Ovary (tissue), 9 donors: ENCODE data around the gene NPVF. TPM values are rescaled to one million over a fixed set of nuclear protein-coding genes. Genes with fewer than 3 reads are reported as not detected.

Experiments used
- DNase-seq, 5 donors: peaks; one replicate each; pipeline ENCODE4 v3.0.0-alpha.2; 2019 to 2020
- H3K27ac ChIP-seq, 2 donors: fragments of 200-600 bp; one replicate each; pipeline versions ENCODE4 v1.5.1 to v1.8.0; 2019 to 2022
- H3K27me3 ChIP-seq: fragments of 200-600 bp; one replicate; pipeline ENCODE4 v1.8.0; 2022
- H3K36me3 ChIP-seq: fragments of 200-600 bp; sonication (generic); one replicate; pipeline ENCODE4 v1.5.1; 2019
- H3K4me1 ChIP-seq: one replicate; pipeline ENCODE4 v1.8.1; 2013; ENCODE audit warnings: mild to moderate bottlenecking, moderate library complexity; ENCODE audit not compliant: insufficient read depth
- H3K4me3 ChIP-seq: fragments of 200-600 bp; sonication (generic); one replicate; pipeline ENCODE4 v1.5.1; 2017
- H3K9me3 ChIP-seq, 2 donors: fragments of 200-600 bp in 1 of 2; sonication (generic) in 1 of 2; one replicate each; pipeline versions ENCODE4 v1.5.1 to v1.8.1; 2013 to 2019; ENCODE audit warnings: mild to moderate bottlenecking in 1 of 2, moderate library complexity in 1 of 2
- EP300 ChIP-seq: sonication (generic); formaldehyde crosslinking; IDR thresholded peaks from one replicate; pipeline ENCODE4 v1.6.1; 2017; ENCODE audit warnings: antibody characterized with exemption
- POLR2A ChIP-seq: fragments of 450-650 bp; IDR thresholded peaks from one replicate; pipeline ENCODE4 v1.6.1; 2017; ENCODE audit warnings: antibody characterized with exemption, mild to moderate bottlenecking, moderate library complexity
- WGBS, 3 donors: extraction: QIAGEN DNeasy Blood & Tissue Kit in 1 of 3; methylation state at CpG; one replicate each; pipeline versions ENCODE4 v1.1.5 to v1.1.7; 2013 to 2017; 5-methylcytosine and 5-hydroxymethylcytosine counted together
- intact Hi-C, 4 donors: fragments of 100-400 bp; cut with DNase I; formaldehyde crosslinking; loops; one replicate each; pipeline versions ENCODE4 v1.11.0 to v1.15.1; 2022 to 2023
- polyA plus RNA-seq, 2 donors: library from polyadenylated mRNA; stranded (reverse); fragments of 200-250 nt in 1 of 2; fragments of 350-450 nt in 1 of 2; fragmentation: Illumina TruSeq in 1 of 2; extraction: RNeasy Lipid Tissue Mini Kit (QIAGEN cat#74804) in 1 of 2; gene quantifications; one replicate each; pipeline ENCODE4 v1.2.3, GENCODE V29; 2013 to 2014
- total RNA-seq, 7 donors: library from RNA; depleted of rRNA in 2 of 7; stranded (reverse); fragments of >200 nt in 2 of 7; fragmentation: NEBNext Ultra II Directional in 3 of 7; extraction: Animal tissue kit (Norgen Biotek cat#: 25700) in 3 of 7; gene quantifications; one replicate each; pipeline versions ENCODE4 v1.1.0 to v1.2.4, GENCODE V29; 2016 to 2023
- TF ChIP-seq, protein P1 (sequence below), 3 donors: fragments of 450-650 bp in 2 of 3; fragments of 200-600 bp in 1 of 3; IDR thresholded peaks; one replicate each; pipeline versions ENCODE4 v1.5.1 to v1.8.0; 2016 to 2022; ENCODE audit warnings: antibody characterized with exemption in 3 of 3, mild to moderate bottlenecking in 1 of 3
- donor health status: DM: no; HTN: no; CAD: no; lungs with moderate emphysema.
- donor health status: DM: no; HTN: no; CAD: no.
- donor health status: Bipolar disorder and iron deficiency.
- donor health status: DM: yes; HTN: yes; CAD: no.
- donor health status: DM: no; HTN: no; CAD: no.
- donor health status: DM: yes; HTN: yes; CAD: no.

NPVF gene
- total and polyA plus RNA-seq, 9 donors, result not detected

DNA sequence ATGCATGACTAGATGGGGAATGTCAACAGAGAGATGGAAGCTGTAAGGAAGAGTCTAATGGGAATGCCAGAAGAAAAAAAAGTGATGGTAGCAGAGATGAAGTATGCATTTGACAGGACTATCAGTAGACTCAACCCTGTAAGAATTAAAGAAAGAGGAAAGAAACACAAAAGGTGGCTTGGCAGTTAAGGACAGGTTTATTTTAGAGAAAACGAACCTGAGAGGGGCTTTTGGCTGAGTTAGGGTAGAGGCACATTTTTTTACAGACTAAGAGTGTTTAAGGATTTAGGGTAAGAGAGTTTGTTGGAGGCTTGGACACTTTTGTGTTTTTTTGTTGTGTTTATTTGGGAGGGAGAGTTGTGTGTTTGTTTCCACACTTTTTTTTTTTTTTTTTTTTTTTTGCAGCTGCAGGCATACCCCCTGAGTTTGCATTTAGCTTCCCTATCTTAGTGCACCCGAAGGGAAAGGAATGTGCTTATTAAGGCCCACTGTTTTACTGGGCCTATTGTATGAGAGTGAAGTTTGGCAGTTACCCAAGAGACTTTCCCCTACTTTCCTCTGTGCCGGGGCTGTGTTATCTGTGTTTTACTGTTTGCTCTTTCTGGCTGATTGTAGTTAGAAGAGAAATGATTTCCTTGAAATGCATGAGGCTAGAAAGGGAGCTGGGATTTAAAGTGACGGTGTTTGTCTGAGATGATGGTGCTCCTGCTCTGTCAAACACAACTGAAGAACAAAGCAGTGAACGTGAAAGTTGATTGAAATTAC is 32.0 kb downstream of the NPVF start:
- 34 to 41% (median 36%) methylated on average over 5 of the region's 5 CpGs for WGBS, 3 donors
- H3K27ac ChIP-seq, result no peak overlapping the region

DNA sequence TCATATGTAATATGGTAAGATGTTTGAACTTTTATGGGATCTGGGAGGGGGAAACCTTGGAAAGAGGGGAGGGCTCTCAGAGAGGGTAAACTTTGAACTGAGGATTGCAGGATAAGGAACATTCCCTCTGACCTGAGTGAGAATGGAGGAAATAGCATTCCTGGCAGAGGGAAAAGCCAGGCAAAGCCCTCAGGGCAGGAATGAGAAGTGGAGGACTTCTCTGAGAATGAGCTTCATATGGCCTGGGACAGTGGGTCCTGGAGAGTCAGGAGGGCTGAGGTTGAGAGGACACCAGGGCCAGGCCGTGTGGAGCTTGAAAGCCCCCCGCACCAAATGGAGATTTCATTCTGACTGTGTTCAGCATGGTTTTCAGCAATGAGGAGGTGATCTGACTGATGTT is 34.2 kb downstream of the NPVF start:
- TF ChIP-seq EP300 (no peak), POLR2A (no peak)
- TF ChIP-seq, protein P1, sequence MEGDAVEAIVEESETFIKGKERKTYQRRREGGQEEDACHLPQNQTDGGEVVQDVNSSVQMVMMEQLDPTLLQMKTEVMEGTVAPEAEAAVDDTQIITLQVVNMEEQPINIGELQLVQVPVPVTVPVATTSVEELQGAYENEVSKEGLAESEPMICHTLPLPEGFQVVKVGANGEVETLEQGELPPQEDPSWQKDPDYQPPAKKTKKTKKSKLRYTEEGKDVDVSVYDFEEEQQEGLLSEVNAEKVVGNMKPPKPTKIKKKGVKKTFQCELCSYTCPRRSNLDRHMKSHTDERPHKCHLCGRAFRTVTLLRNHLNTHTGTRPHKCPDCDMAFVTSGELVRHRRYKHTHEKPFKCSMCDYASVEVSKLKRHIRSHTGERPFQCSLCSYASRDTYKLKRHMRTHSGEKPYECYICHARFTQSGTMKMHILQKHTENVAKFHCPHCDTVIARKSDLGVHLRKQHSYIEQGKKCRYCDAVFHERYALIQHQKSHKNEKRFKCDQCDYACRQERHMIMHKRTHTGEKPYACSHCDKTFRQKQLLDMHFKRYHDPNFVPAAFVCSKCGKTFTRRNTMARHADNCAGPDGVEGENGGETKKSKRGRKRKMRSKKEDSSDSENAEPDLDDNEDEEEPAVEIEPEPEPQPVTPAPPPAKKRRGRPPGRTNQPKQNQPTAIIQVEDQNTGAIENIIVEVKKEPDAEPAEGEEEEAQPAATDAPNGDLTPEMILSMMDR (IDR thresholded peaks at IDR 0.05), result no peak
- H3K4me3 ChIP-seq, result no peak overlapping the region
- WGBS, 3 donors, result 77 to 83% (median 80%) methylated on average over 2 of the region's 2 CpGs
- DNase-seq, result no peak
- H3K27ac ChIP-seq, result no peak overlapping the region
- no peaks in the 10 kb centered on the region for H3K9me3 ChIP-seq
- no peaks in the 10 kb centered on the region for H3K4me1 ChIP-seq
- intact Hi-C loops, result no loop called here
- no peaks in the 10 kb centered on the region for H3K36me3 ChIP-seq
- H3K27me3 ChIP-seq, result no peaks in the 10 kb centered on the region

More for the DNA sequence above, 32.0 kb downstream of the NPVF start:
- Histone ChIP-seq H3K4me3 (no peak overlapping the region), H3K9me3 (no peaks in the 10 kb centered on the region), H3K27me3 (no peaks in the 10 kb centered on the region), H3K4me1 (no peaks in the 10 kb centered on the region), H3K36me3 (no peaks in the 10 kb centered on the region)
- TF ChIP-seq EP300 (no peak), POLR2A (no peak)
- TF ChIP-seq, protein P1 (IDR thresholded peaks at IDR 0.05), result no peak
- intact Hi-C loops, result no loop called here
- DNase-seq, result no peak

DNA sequence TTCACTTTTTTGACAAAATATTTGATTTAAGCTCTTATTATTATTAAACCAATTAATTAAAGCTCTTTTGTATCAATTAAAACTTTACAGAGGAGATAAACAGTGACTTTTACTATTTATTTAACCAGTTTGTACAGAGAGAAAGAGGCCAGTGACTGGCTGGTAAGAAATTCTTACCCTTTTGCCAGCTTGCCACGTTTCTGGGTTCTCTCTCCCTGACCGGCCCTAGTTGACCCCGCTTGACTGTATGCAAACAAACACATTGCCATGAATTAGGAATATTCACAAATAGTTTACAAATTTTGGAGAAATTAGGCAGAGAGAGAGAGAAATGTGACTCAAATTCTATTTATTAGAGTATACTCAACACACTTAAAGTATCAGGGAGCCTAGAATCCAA is 36.2 kb downstream of the NPVF start:
- Histone ChIP-seq H3K27me3 (no peaks in the 10 kb centered on the region), H3K4me1 (no peaks in the 10 kb centered on the region), H3K27ac (no peak overlapping the region), H3K36me3 (no peaks in the 10 kb centered on the region), H3K9me3 (no peaks in the 10 kb centered on the region), H3K4me3 (no peak overlapping the region)
- no peak for DNase-seq
- TF ChIP-seq EP300, result no peak
- intact Hi-C loops, result no loop called here
- WGBS, 3 donors, result 75 to 82% (median 82%) methylated on average over 3 of the region's 3 CpGs

DNA sequence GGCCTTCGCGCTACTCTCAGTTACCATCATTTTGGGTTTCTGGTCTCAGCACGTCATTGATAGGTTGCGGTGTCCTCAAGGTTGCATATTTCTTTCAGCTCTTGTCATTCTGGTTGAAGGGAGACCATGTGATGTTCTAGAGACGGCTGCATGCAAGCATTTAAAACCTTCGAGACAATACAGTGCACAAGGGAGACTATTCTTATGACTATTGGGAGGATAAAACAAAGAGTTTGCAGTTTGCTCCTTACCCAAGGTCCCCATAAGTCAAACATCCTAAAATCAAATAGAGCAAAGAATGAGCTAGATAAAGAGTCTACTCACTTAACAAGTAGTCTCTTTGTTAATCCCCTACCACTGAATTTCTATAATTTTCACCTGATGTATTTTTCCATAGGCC is 39.1 kb downstream of the NPVF start:
- intact Hi-C loops, result no loop called here
- Histone ChIP-seq H3K4me1 (no peaks in the 10 kb centered on the region), H3K36me3 (no peaks in the 10 kb centered on the region), H3K27me3 (no peaks in the 10 kb centered on the region), H3K9me3 (no peaks in the 10 kb centered on the region), H3K27ac (no peak overlapping the region), H3K4me3 (no peak overlapping the region)
- WGBS, 3 donors, result 95 to 97% (median 96%) methylated on average over 6 of the region's 6 CpGs
- TF ChIP-seq POLR2A (no peak), EP300 (no peak)
- TF ChIP-seq, protein P1 (IDR thresholded peaks at IDR 0.05), result no peak
- DNase-seq, result no peak

DNA sequence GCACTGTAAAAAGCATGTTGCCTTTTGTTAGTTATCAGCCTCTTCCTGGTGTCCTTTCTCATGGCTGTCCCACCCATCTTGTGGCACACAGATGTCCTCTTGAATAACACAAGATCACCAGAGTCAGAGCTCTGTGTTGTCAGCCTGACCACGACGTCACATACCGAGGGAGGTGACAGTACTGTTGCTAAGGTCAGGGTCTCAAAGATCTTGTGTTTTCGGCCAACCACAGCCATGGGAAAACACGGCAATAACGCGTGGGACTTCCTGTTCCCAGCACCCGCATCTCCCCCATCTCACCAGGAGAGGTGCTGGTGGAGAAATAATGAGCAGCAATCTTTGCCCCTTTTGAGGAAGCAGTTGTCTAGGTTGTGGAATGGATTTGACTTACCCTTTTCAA is 40.4 kb downstream of the NPVF start:
- no peak for DNase-seq
- Histone ChIP-seq H3K4me3 (no peak overlapping the region), H3K36me3 (no peaks in the 10 kb centered on the region), H3K27me3 (no peaks in the 10 kb centered on the region), H3K4me1 (no peaks in the 10 kb centered on the region), H3K27ac (no peak overlapping the region), H3K9me3 (no peaks in the 10 kb centered on the region)
- WGBS, 3 donors, result 83 to 93% (median 86%) methylated on average over 8 of the region's 8 CpGs
- TF ChIP-seq EP300, result no peak
- TF ChIP-seq, protein P1 (IDR thresholded peaks at IDR 0.05), result no peak
- no peak for TF ChIP-seq POLR2A
- intact Hi-C loops, result no loop called here
